Measurements from ENCODE around the gene PRR14.
A peak's percentile ranks its signal among the peaks of the same experiment; 100 is the strongest.

Gene PRR14

DNA sequence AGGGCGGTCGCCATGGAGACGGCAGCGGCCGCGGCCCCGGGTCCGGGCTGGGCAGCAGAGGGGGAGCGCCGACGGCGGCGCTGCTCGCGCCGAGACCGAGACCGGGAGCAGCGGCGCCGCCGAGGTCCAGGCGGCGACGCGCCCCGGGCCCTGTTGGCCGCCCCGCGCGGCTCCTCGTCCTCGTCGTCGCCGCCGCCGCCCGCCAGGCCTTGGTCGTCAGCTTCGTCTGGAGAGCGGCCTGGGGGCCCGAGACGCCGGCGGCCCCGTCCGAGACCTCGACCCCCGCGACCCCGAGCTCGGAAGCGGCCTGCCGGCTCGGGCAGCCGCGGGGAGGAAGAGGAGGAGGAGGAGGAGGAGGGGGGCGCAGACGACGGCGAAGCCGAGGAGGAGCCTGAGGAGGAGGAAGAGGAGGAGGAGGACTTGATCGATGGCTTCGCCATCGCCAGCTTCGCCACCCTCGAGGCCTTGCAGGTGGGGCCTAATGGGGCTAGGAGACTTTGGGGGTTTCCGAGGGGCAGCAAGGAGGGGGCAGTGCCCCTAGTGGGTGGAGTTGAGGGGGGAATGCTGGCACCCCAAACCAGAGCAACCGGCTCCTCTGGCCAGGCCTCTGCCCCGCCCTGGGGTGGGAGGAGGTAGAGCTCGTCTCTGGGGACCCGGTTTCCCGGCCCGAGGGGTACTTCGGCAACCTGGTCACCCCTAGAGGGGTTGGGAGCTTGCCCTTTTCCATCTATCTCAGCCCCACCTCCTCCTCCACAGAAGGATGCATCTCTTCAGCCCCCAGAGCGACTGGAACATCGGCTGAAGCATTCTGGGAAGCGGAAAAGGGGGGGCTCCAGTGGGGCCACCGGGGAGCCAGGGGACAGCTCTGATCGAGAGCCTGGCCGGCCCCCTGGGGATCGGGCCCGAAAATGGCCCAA lies 9.0 kb downstream of the PRR14 start:
- peak; percentile 27 for DNase-seq (ENCODE audit: low read depth)

GRCh38 chr16:30660424-30661261 lies 9.9 kb downstream of the PRR14 start:
- DNase-seq (ENCODE audit: low read depth), result peak; percentile 41

GRCh38 chr16:30662449-30662848 lies 11.7 kb downstream of the PRR14 start:
- no peak for DNase-seq (ENCODE audit: low read depth)

- DNase-seq (ENCODE audit: low read depth), result no peak
These were observed 12.3 kb downstream of the PRR14 start for GRCh38 chr16:30663038-30663437.

GRCh38 chr16:30663820-30664219 lies 13.1 kb downstream of the PRR14 start:
- no peak for DNase-seq (ENCODE audit: low read depth)

- no peak for DNase-seq (ENCODE audit: low read depth)
These were observed 13.9 kb downstream of the PRR14 start for GRCh38 chr16:30664616-30665109.

DNA sequence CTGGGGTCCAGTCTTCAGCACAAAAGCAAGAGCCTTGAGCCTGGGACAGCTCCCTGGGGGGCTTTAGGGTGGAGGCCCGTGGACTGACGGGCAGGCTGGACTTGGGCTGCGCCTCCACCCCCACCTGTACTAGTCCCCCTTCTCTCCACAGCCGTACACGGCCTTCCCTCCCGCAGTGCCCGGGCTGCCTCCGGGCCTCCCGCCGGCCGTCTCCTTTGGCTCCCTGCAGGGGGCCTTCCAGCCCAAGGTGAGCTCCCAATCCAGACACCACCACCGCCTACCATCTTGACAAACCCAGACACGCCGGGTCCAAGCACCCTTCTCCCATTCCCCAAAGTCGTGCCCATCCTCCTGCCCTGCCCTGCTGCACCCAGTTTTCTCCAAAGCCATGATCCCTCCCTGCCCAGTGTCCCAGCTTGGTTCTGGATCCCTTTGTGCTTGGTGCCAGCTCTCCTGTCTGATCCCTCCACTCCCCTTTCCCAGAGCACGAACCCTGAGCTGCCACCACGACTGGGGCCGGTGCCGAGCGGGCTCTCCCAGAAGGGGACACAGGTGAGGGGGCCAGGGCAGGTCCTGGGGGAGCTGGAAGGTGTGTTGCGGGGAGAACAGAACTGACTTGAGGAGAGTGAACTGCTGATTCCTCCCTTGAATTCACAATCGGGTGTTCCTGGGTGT lies 14.5 kb downstream of the PRR14 start:
- DNase-seq (ENCODE audit: low read depth), result no peak

GRCh38 chr16:30665830-30666190 lies 15.1 kb downstream of the PRR14 start:
- peak; percentile 53 for DNase-seq (ENCODE audit: low read depth)

DNA sequence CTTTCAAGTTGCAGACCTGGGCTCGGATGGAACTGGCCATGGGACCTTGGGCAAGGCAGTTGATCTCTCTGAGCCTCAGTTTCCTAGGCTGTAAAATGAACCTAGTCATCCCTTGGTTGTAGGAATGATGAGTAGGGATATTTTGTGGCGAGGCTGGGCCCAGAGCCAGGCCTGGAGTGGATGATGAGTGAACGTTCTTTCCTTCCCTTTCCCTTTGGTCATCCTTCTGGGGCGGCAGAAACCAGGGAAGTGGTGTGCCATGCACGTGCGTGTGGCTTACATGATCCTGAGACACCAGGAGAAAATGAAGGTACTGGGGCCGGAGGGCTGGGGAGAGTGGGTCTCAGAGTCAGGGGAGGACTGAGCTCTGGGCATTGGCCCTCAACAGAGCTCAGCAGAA lies 15.9 kb downstream of the PRR14 start:
- DNase-seq (ENCODE audit: low read depth), result peak; percentile 59

DNA sequence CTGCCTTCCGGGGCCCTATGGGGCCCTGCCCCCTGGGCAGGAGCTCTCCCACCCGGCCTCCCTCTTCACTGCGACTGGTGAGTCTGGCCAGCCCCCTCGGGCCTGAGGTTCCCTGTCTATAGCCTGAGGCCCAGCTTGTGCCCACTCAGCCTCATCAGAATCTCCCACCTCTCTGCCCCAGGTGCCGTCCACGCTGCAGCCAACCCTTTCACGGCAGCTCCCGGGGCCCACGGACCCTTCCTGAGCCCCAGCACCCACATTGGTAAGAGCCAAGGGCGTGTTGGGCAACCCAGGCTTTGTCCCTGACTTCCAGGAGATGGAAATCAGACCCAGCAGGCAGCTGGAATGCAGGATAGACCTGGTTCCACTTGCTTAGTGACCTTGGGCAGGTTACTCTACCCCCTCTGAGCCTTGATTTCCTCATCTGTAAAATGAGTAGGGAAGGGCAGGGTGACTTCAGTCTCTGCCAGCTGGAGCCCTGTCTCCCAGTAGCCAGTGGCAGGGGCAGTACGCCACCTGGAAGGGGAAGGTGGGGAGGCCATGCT lies 16.7 kb downstream of the PRR14 start:
- DNase-seq (ENCODE audit: low read depth), result no peak

DNA sequence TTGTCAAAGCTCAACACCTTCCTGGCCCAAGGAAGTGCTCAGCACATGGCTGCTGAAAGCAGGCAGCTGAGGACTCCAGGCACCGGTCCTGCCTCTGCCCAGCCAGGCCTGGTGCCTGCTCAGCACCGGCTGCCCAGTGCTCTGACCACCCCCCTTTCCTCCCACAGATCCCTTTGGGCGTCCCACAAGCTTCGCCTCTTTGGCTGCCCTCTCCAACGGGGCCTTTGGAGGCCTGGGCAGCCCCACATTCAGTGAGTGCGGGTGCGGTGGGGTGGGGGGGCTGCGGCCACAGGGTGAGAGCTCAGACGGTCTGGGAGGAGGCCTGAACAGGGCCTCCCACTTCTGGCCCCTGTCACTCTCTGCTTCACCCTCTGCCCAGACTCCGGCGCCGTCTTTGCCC lies 17.6 kb downstream of the PRR14 start:
- no peak for DNase-seq (ENCODE audit: low read depth)

DNA sequence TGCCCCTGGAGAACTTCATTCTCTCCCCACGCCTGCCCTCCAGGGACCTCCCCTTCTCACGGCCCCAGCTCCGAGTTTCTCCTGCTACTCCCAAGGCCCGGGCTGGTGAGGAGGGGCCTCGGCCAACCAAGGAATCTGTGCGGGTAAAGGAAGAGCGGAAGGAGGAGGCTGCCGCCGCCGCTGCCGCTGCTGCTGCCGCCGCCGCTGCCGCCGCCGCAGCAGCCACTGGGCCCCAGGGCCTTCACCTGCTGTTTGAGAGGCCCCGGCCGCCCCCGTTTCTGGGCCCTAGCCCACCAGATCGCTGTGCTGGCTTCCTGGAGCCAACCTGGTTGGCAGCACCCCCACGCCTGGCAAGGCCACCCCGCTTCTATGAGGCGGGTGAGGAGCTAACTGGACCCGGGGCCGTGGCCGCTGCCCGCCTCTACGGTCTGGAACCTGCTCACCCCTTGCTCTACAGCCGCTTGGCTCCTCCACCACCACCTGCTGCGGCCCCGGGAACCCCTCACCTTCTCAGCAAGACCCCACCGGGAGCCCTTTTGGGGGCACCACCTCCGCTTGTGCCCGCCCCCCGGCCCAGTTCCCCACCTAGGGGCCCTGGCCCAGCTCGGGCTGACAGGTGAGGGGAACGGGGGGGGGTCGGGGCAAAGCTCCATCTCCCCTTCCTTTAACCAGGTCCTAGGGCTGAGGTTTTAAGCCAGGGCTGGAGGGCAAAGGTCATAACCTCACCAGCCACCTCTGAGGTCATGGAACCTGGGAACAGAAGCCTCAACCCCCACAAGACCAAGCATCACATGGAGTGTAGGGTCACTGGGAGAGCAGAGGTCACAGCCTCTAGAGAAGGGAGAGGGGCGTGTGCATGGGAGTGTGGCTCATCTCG lies 18.5 kb downstream of the PRR14 start:
- no peak for DNase-seq (ENCODE audit: low read depth)

DNA sequence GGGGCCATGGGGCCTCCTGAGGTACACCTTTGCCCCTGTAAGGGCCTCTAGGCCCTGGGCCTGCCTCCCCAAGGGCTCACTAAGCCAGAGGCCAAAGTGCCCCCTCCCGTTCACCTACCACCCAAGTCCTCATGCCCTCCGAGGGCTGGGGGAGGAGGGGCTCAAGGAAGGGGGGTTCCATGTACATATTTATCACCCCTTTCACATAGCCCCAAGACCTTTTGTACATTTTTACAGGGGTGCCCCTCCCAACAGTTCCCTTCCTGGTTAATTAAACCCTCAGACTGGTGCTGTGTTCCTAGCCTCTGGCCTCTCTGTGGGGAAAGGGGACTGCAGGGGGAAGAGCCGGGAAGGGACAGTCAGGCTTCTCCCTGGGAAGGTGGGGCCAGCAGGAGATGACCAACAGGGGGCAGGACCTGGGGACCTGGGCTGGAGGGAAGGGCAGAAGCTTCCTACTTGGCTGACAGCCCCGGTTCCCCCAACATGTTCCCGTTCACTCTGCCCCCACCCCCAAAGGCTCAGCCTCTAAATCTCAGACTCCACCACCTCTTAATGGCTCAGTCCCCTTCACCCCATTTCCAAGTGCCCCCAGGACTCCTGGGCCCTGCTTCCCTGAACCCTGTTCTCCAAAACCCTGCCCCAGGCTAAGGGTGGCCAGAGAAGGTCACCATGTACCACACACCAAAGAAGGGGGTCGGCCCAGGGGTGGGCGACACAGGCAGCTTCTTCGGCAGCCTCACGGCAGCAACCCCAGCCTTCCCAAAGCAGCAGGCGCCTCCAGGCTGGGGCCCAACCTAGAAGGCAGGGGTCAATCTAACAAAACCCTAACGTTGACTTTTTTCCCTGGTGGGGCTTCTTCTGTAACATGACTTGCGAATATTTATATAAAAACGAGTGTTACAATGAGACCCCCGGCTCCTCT lies 19.4 kb downstream of the PRR14 start:
- no peak for DNase-seq (ENCODE audit: low read depth)

DNA sequence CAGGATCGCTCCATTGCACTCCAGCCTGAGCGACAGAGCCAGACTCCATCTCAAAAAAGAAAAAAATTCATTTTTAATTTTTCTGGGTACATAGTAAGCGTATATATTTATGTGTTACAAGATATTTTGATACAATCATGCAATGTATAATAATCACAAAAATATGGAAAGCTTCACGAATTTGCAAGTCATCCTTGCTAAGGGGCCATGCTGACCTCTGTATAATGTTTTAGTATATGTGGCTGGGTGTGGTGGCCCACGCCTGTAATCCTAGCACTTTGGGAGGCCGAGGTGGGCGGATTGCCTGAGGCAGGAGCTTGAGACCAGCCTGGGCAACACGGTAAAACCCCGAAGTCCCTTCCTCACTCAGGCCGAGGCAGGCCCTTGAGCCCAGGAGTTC lies 24.4 kb downstream of the PRR14 start:
- DNase-seq (ENCODE audit: low read depth), result no peak

GRCh38 chr16:30677931-30678585 lies 27.3 kb downstream of the PRR14 start:
- DNase-seq (ENCODE audit: low read depth), result no peak

DNA sequence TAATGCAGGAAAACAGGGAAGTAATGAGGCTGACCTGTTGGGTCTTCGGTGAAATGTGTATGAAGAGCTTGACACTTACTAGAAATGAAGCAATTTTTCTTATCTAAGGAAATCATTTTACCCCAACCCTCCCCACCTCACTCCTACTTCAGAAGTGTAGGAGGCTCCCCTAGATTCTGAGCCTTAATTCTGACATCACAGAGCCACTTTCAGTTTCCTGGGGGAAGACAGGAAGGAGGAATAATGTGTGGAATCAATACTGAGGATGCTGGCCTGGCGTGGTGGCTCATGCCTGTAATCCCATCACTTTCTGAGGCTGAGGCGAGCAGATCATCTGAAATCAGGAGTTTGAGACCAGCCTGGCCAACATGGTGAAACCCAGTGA lies 27.8 kb downstream of the PRR14 start:
- DNase-seq (ENCODE audit: low read depth), result no peak

- DNase-seq (ENCODE audit: low read depth), result no peak
These were observed 29.6 kb downstream of the PRR14 start for GRCh38 chr16:30680326-30680725.

GRCh38 chr16:30688701-30689100 lies 37.9 kb downstream of the PRR14 start:
- DNase-seq (ENCODE audit: low read depth), result no peak

DNA sequence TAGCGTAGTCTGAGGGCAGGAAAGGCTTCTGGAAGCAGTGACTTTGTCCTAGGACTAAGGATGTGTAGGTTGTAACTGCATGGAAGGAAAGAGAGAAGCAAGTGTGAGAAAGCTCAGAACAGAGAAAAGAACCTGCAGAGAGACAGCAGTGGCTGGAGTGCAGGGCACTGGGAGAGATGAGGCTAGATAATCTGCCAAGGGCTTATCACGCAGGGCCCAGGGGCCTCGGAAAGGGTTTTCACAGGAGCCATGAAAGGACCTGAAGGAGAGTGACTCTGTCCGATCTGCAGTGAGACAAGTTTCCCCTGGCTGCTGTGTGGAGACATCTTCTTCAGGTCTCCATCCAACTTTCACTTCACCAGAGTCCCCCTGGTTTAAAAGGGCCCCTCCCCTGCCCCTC lies 41.1 kb downstream of the PRR14 start:
- no peak for DNase-seq (ENCODE audit: low read depth)

Measured in amniotic epithelial cell (primary cell).